ENCODE measurements around the gene ZDHHC22. TPM values are rescaled to one million over a fixed set of nuclear protein-coding genes. Genes with fewer than 3 reads are reported as not detected.

Gene ZDHHC22
- total RNA-seq, 1 donor from 2014 or later: 0.30 TPM

- TF ChIP-seq CTCF (IDR thresholded peaks at IDR 0.05): no peak
- peak overlapping the region; percentile 8 for H3K27ac Mint-ChIP-seq (ENCODE audit: unreplicated experiment)
- peaks cover 14% of the 10 kb centered on the region for H3K4me1 Mint-ChIP-seq (ENCODE audit: low read depth)
- peaks cover 35% of the 10 kb centered on the region for H3K27me3 Mint-ChIP-seq (ENCODE audit: low read depth)
- no peak for DNase-seq (ENCODE audit: low spot score)
- H3K4me3 Mint-ChIP-seq (ENCODE audit: unreplicated experiment): no peak overlapping the region
- no peaks in the 10 kb centered on the region for H3K36me3 Mint-ChIP-seq (ENCODE audit: low read depth)
- H3K9me3 Mint-ChIP-seq (ENCODE audit: low read depth): no peaks in the 10 kb centered on the region
These were observed 16.1 kb upstream of the ZDHHC22 start for GRCh38 chr14:77157740-77158139.

GRCh38 chr14:77155083-77155482, 13.5 kb upstream of the ZDHHC22 start:
- Mint-ChIP-seq H3K9me3 (ENCODE audit: low read depth) (no peaks in the 10 kb centered on the region), H3K36me3 (ENCODE audit: low read depth) (no peaks in the 10 kb centered on the region), H3K4me1 (ENCODE audit: low read depth) (peaks cover 14% of the 10 kb centered on the region), H3K4me3 (ENCODE audit: unreplicated experiment) (no peak overlapping the region), H3K27ac (ENCODE audit: unreplicated experiment) (no peak overlapping the region), H3K27me3 (ENCODE audit: low read depth) (peaks cover 19% of the 10 kb centered on the region)
- TF ChIP-seq CTCF (IDR thresholded peaks at IDR 0.05): no peak
- no peak for DNase-seq (ENCODE audit: low spot score)

GRCh38 chr14:77154421-77154820, 12.8 kb upstream of the ZDHHC22 start:
- Mint-ChIP-seq H3K4me3 (ENCODE audit: unreplicated experiment) (no peak overlapping the region), H3K27ac (ENCODE audit: unreplicated experiment) (no peak overlapping the region), H3K27me3 (ENCODE audit: low read depth) (peaks cover 22% of the 10 kb centered on the region), H3K9me3 (ENCODE audit: low read depth) (no peaks in the 10 kb centered on the region), H3K36me3 (ENCODE audit: low read depth) (no peaks in the 10 kb centered on the region), H3K4me1 (ENCODE audit: low read depth) (peaks cover 14% of the 10 kb centered on the region)
- no peak for DNase-seq (ENCODE audit: low spot score)
- no peak for TF ChIP-seq CTCF (IDR thresholded peaks at IDR 0.05)

- Mint-ChIP-seq H3K36me3 (ENCODE audit: low read depth) (no peaks in the 10 kb centered on the region), H3K27me3 (ENCODE audit: low read depth) (peaks cover 26% of the 10 kb centered on the region), H3K27ac (ENCODE audit: unreplicated experiment) (no peak overlapping the region), H3K9me3 (ENCODE audit: low read depth) (no peaks in the 10 kb centered on the region), H3K4me1 (ENCODE audit: low read depth) (peaks cover 12% of the 10 kb centered on the region), H3K4me3 (ENCODE audit: unreplicated experiment) (no peak overlapping the region)
- TF ChIP-seq CTCF (IDR thresholded peaks at IDR 0.05): no peak
- DNase-seq (ENCODE audit: low spot score): no peak
These were observed 12.2 kb upstream of the ZDHHC22 start for GRCh38 chr14:77153802-77154201.

GRCh38 chr14:77151918-77152588, 10.5 kb upstream of the ZDHHC22 start:
- Mint-ChIP-seq H3K4me3 (ENCODE audit: unreplicated experiment) (no peak overlapping the region), H3K27me3 (ENCODE audit: low read depth) (peaks cover 30% of the 10 kb centered on the region), H3K9me3 (ENCODE audit: low read depth) (no peaks in the 10 kb centered on the region), H3K36me3 (ENCODE audit: low read depth) (no peaks in the 10 kb centered on the region), H3K27ac (ENCODE audit: unreplicated experiment) (no peak overlapping the region), H3K4me1 (ENCODE audit: low read depth) (no peaks in the 10 kb centered on the region)
- peak; percentile 77 for TF ChIP-seq CTCF (IDR thresholded peaks at IDR 0.05)
- DNase-seq (ENCODE audit: low spot score): no peak

All from chondrocyte (in vitro differentiated cells).